Neutrophil (primary cell): ENCODE results near the gene ERC2.

Experiments
- H3K27ac ChIP-seq: fragments of 200-600 bp; sonication (generic); 2 replicates; pipeline ENCODE4 v1.5.1; 2016; ENCODE audit warnings: mild to moderate bottlenecking, moderate library complexity
- H3K27me3 ChIP-seq: fragments of 200-600 bp; sonication (generic); 2 replicates; pipeline ENCODE4 v1.6.0; 2016; ENCODE audit warnings: mild to moderate bottlenecking
- H3K36me3 ChIP-seq: fragments of 200-600 bp; sonication (generic); 2 replicates; pipeline ENCODE4 v1.5.1; 2017
- H3K4me1 ChIP-seq, 2 experiments: fragments of 200-600 bp in 1 of 2; sonication (generic) in 1 of 2; 1 replicate in 1 of 2; 2 replicates in 1 of 2; pipeline versions ENCODE4 v1.5.1 to v1.6.1; 2013 to 2016; ENCODE audit warnings: low read depth in 1 of 2, low read length in 1 of 2, mild to moderate bottlenecking in 1 of 2, moderate library complexity in 1 of 2; ENCODE audit not compliant: control insufficient read depth in 1 of 2, insufficient read depth in 1 of 2
- H3K4me3 ChIP-seq, 2 experiments: fragments of 200-600 bp in 1 of 2; sonication (generic) in 1 of 2; 1 replicate in 1 of 2; 2 replicates in 1 of 2; pipeline ENCODE4 v1.5.1; 2013 to 2016; ENCODE audit warnings: low read depth in 1 of 2, low read length in 1 of 2, mild to moderate bottlenecking in 1 of 2, moderate library complexity in 1 of 2
- H3K9me3 ChIP-seq: fragments of 200-600 bp; sonication (generic); 2 replicates; pipeline ENCODE4 v1.5.1; 2016
- CTCF ChIP-seq: fragments of 200-600 bp; sonication (generic); IDR thresholded peaks from 2 replicates; pipeline ENCODE4 v1.5.1; 2016; ENCODE audit warnings: antibody characterized with exemption

ERC2 gene

GRCh38 chr3:55519019-55519418 is 949.2 kb downstream of the ERC2 start:
- Histone ChIP-seq H3K36me3 (no peaks in the 10 kb centered on the region), H3K9me3 (no peaks in the 10 kb centered on the region), H3K27ac (no peak overlapping the region), H3K27me3 (no peaks in the 10 kb centered on the region), H3K4me3 (no peak overlapping the region), H3K4me1 (no peaks in the 10 kb centered on the region)
- TF ChIP-seq CTCF = no peak

- H3K27ac ChIP-seq = no peak overlapping the region
- no peaks in the 10 kb centered on the region for H3K27me3 ChIP-seq
- H3K4me3 ChIP-seq = no peak overlapping the region
- no peaks in the 10 kb centered on the region for H3K36me3 ChIP-seq
- no peaks in the 10 kb centered on the region for H3K4me1 ChIP-seq
- TF ChIP-seq CTCF = no peak
- no peaks in the 10 kb centered on the region for H3K9me3 ChIP-seq
Observed at GRCh38 chr3:55518451-55518850, 949.8 kb downstream of the ERC2 start.

GRCh38 chr3:55516392-55517030 is 951.8 kb downstream of the ERC2 start:
- Histone ChIP-seq H3K4me1 (no peaks in the 10 kb centered on the region), H3K36me3 (no peaks in the 10 kb centered on the region), H3K9me3 (no peaks in the 10 kb centered on the region), H3K27me3 (no peaks in the 10 kb centered on the region), H3K4me3 (no peak overlapping the region), H3K27ac (no peak overlapping the region)
- TF ChIP-seq CTCF = no peak

- no peaks in the 10 kb centered on the region for H3K36me3 ChIP-seq
- no peak overlapping the region for H3K4me3 ChIP-seq
- no peak for TF ChIP-seq CTCF
Observed at GRCh38 chr3:55515550-55516246, 952.6 kb downstream of the ERC2 start.

GRCh38 chr3:55514962-55515361 is 953.3 kb downstream of the ERC2 start:
- Histone ChIP-seq H3K4me1 (no peaks in the 10 kb centered on the region), H3K4me3 (no peak overlapping the region), H3K27ac (no peak overlapping the region), H3K27me3 (no peaks in the 10 kb centered on the region), H3K9me3 (no peaks in the 10 kb centered on the region), H3K36me3 (no peaks in the 10 kb centered on the region)
- no peak for TF ChIP-seq CTCF

More at GRCh38 chr3:55515550-55516246, 952.6 kb downstream of the ERC2 start:
- no peak overlapping the region for H3K27ac ChIP-seq
- H3K27me3 ChIP-seq = no peaks in the 10 kb centered on the region
- H3K9me3 ChIP-seq = no peaks in the 10 kb centered on the region
- no peaks in the 10 kb centered on the region for H3K4me1 ChIP-seq
